HL-60 (cell line): Measurements from ENCODE around the gene PASK.

ENCODE experiments used
- DNase-seq, 2 experiments: peaks; one replicate each; pipeline ENCODE4 v3.0.0-alpha.2; 2010 to 2020; ENCODE audit warnings: low read depth in 1 of 2, low spot score in 1 of 2
- H3K27ac ChIP-seq: fragments of 250-450 bp; sonication (Bioruptor Pico); replicated peaks from 2 replicates; pipeline ENCODE4 v1.5.1; 2020; ENCODE audit warnings: mild to moderate bottlenecking, moderate library complexity
- H3K27me3 ChIP-seq: fragments of 250-450 bp; sonication (Bioruptor Pico); 2 replicates; pipeline ENCODE4 v1.5.1; 2021; ENCODE audit warnings: mild to moderate bottlenecking, moderate library complexity; ENCODE audit not compliant: insufficient read depth, poor library complexity, severe bottlenecking
- H3K4me3 ChIP-seq: replicated peaks from 2 replicates; pipeline ENCODE4 v1.5.1; 2011; ENCODE audit warnings: mild to moderate bottlenecking, control low read depth, low read length; ENCODE audit not compliant: insufficient read depth
- GABPA ChIP-seq: IDR thresholded peaks from 2 replicates; pipeline ENCODE4 v1.6.1; 2012; ENCODE audit warnings: low read depth
- POLR2AphosphoS5 ChIP-seq: IDR thresholded peaks from 2 replicates; pipeline ENCODE4 v1.6.1; 2012; ENCODE audit warnings: low read depth
- SPI1 ChIP-seq: IDR thresholded peaks from 2 replicates; pipeline ENCODE4 v1.6.1; 2012; ENCODE audit warnings: low read depth, mild to moderate bottlenecking, borderline replicate concordance
- TF ChIP-seq, protein P1 (sequence below): IDR thresholded peaks from one replicate; pipeline ENCODE4 v1.5.1; 2011; ENCODE audit warnings: low read length, control low read depth, inconsistent platforms; ENCODE audit not compliant: insufficient read depth
- TF ChIP-seq, protein P2 (sequence below): IDR thresholded peaks from 2 replicates; pipeline ENCODE4 v1.6.1; 2012; ENCODE audit warnings: low read depth; ENCODE audit not compliant: insufficient replicate concordance

PASK gene

DNA sequence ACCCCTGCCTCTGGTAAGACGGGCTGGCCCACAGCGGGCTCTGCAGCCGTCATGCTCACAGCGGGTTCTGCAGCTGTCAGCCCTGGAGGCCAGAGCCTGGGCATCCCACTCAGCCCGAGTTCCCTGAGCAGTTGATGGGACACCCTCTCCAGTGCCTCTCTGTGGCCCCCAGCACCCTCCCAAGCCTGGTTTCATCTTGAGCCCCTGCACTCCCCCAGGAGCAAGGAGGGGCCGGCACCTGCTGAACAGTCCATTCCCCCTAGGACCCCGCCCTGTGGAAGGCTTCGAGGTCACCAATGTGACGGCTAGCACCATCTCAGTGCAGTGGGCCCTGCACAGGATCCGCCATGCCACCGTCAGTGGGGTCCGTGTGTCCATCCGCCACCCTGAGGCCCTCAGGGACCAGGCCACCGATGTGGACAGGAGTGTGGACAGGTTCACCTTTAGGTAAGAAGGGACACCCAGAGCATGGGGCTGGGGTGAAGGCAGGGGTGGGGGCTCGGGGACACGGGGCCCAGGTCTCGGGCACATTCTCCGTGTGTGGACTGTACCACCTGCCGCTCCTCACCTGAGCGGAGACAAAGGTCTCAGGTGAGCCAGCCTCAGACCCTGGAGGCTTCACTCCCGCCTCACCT is 81.7 kb downstream of the PASK start:
- TF ChIP-seq, protein P1, sequence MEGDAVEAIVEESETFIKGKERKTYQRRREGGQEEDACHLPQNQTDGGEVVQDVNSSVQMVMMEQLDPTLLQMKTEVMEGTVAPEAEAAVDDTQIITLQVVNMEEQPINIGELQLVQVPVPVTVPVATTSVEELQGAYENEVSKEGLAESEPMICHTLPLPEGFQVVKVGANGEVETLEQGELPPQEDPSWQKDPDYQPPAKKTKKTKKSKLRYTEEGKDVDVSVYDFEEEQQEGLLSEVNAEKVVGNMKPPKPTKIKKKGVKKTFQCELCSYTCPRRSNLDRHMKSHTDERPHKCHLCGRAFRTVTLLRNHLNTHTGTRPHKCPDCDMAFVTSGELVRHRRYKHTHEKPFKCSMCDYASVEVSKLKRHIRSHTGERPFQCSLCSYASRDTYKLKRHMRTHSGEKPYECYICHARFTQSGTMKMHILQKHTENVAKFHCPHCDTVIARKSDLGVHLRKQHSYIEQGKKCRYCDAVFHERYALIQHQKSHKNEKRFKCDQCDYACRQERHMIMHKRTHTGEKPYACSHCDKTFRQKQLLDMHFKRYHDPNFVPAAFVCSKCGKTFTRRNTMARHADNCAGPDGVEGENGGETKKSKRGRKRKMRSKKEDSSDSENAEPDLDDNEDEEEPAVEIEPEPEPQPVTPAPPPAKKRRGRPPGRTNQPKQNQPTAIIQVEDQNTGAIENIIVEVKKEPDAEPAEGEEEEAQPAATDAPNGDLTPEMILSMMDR, result no peak
- TF ChIP-seq GABPA (no peak), SPI1 (no peak), POLR2AphosphoS5 (no peak)
- TF ChIP-seq, protein P2, sequence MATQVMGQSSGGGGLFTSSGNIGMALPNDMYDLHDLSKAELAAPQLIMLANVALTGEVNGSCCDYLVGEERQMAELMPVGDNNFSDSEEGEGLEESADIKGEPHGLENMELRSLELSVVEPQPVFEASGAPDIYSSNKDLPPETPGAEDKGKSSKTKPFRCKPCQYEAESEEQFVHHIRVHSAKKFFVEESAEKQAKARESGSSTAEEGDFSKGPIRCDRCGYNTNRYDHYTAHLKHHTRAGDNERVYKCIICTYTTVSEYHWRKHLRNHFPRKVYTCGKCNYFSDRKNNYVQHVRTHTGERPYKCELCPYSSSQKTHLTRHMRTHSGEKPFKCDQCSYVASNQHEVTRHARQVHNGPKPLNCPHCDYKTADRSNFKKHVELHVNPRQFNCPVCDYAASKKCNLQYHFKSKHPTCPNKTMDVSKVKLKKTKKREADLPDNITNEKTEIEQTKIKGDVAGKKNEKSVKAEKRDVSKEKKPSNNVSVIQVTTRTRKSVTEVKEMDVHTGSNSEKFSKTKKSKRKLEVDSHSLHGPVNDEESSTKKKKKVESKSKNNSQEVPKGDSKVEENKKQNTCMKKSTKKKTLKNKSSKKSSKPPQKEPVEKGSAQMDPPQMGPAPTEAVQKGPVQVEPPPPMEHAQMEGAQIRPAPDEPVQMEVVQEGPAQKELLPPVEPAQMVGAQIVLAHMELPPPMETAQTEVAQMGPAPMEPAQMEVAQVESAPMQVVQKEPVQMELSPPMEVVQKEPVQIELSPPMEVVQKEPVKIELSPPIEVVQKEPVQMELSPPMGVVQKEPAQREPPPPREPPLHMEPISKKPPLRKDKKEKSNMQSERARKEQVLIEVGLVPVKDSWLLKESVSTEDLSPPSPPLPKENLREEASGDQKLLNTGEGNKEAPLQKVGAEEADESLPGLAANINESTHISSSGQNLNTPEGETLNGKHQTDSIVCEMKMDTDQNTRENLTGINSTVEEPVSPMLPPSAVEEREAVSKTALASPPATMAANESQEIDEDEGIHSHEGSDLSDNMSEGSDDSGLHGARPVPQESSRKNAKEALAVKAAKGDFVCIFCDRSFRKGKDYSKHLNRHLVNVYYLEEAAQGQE, result no peak
- no peak overlapping the region for H3K4me3 ChIP-seq
- no peak for DNase-seq
- H3K27ac ChIP-seq, result no peak overlapping the region
- peaks cover 12% of the 10 kb centered on the region for H3K27me3 ChIP-seq

DNA sequence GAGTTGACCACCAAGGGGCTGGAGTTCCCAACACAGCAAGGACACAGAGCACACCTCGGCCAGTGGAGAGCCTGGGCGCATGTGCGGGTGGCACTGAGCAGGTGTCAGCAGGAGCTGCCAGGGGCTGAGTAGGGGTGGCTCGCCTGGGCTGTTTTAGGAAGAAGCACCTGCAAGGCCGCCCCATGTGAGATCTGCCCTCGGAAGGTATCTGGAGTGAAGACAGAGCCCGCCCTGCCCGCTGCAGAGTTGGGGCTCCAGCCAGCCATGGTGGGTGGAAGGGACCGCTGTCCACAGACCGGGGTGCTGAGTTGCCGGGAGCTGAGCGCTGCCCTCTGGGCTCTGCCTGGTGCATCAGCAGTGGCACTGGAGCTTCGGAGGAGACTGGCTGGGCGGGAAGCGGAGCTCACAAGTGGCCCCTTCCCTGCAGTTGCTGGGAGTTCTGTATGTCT is 82.4 kb downstream of the PASK start:
- Histone ChIP-seq H3K27ac (no peak overlapping the region), H3K27me3 (peaks cover 9% of the 10 kb centered on the region), H3K4me3 (no peak overlapping the region)
- TF ChIP-seq, protein P2, result peak; percentile 92
- no peak for TF ChIP-seq SPI1
- no peak for DNase-seq

DNA sequence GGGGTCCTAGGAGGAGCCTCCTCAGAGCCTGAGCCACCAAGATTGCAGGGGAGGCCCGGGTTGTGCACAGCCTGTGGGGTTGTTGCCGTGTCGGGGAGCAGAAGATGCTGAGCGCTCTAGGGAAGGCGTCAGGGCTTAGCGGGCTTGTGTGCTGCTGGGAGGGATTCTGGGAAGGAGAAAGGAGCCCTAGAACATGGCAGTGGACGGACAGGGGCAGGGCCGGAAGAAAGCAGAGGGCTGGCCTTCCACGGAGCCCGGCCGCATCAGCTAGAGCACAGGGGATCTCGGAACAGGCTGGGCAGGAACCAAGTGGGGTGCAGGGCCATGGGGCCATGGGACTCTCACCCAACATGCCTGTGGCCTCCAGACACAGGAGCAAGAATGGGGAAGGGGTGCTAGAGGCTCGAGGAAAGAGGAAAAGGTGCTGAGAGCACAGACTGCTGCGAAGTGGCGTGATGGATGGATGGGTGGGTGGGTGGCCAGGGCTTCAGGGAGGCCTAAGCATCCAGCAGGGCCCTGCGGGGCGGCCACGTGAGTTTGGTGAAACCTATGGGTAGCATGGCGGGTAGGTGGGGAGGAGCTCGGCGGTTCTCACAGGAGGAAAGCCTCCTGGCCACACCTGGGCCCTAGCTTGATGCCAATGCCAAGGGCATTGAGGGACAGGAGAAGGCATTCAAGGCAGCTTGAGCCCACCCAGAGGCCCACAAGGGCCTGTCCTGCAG is 82.9 kb downstream of the PASK start:
- DNase-seq, result no peak
- no peak overlapping the region for H3K4me3 ChIP-seq
- no peak overlapping the region for H3K27ac ChIP-seq
- TF ChIP-seq POLR2AphosphoS5, result no peak
- TF ChIP-seq, protein P1, result no peak
- no peak for TF ChIP-seq SPI1
- no peak for TF ChIP-seq GABPA
- TF ChIP-seq, protein P2, result no peak
- H3K27me3 ChIP-seq, result peaks cover 9% of the 10 kb centered on the region
